ENCODE measurements around the gene PDCL2. TPM values are rescaled to one million over a fixed set of nuclear protein-coding genes. Genes with fewer than 3 reads are reported as not detected.

PDCL2 gene
- total and polyA plus RNA-seq, 2 of the 8 experiments (the other 6 are each of a cell fraction or from before 2014, with no cell fraction given) = not detected

GRCh38 chr4:55608591-55608990 lies 16.5 kb upstream of the PDCL2 start:
- Histone ChIP-seq H3K18ac (ENCODE audit: extremely low read depth, low read length) (no peak overlapping the region), H3K4me1 (replicated peaks in 1 of 4; ENCODE audit: control insufficient read depth in 3 of 4, insufficient read depth in 4 of 4, low read length in 3 of 4) (peaks cover 0 to 3% (median 1%) of the 10 kb centered on the region in 4 experiments; a peak in 2 of 7 replicates), H3K9ac (replicated peaks in 1 of 4; ENCODE audit: extremely low read depth in 1 of 4, low read depth in 3 of 4, low read length in 3 of 4) (no peak overlapping the region), H4K8ac (ENCODE audit: extremely low read depth, insufficient read depth, low read length) (no peak overlapping the region), H3K4ac (replicated peaks; ENCODE audit: insufficient read length, low read depth, low read length) (no peak overlapping the region), H4K91ac (replicated peaks; ENCODE audit: insufficient read length, low read length) (no peak overlapping the region), H4K5ac (ENCODE audit: insufficient read length, low read depth, low read length) (no peak overlapping the region), H3K23ac (ENCODE audit: insufficient read length) (no peak overlapping the region), H3K4me3 (ENCODE audit: extremely low read depth in 1 of 4, insufficient read depth in 2 of 4, low read depth in 3 of 4, low read length in 4 of 4) (no peak overlapping the region), H2BK5ac (ENCODE audit: low read depth, low read length) (no peak overlapping the region), H3K23me2 (ENCODE audit: low read depth, low read length) (no peaks in the 10 kb centered on the region), H3K4me2 (ENCODE audit: insufficient read depth in 1 of 2, low read depth in 2 of 2, low read length in 2 of 2) (no peak overlapping the region), H3K36me3 (ENCODE audit: control insufficient read depth in 2 of 4, insufficient read depth in 4 of 4, low read length in 3 of 4) (no peaks in the 10 kb centered on the region), H4K20me1 (replicated peaks in 1 of 2; ENCODE audit: control insufficient read depth in 1 of 2, insufficient read depth in 2 of 2, low read length in 2 of 2) (no peaks in the 10 kb centered on the region), H3K79me1 (ENCODE audit: low read depth, low read length) (no peaks in the 10 kb centered on the region), H3K9me3 (ENCODE audit: insufficient read depth in 2 of 2, low read depth in 1 of 2, low read length in 1 of 2) (no peaks in the 10 kb centered on the region), H2AK5ac (ENCODE audit: low read depth, low read length) (no peak overlapping the region), H3K79me2 (ENCODE audit: control insufficient read depth in 1 of 2, insufficient read depth in 2 of 2, low read length in 2 of 2) (no peaks in the 10 kb centered on the region), H3K27me3 (replicated peaks in 1 of 4; ENCODE audit: control insufficient read depth in 3 of 4, extremely low read depth in 1 of 4, insufficient read depth in 3 of 4, low read length in 3 of 4) (no peaks in the 10 kb centered on the region), H2BK15ac (ENCODE audit: low read length) (no peak overlapping the region), H3K14ac (ENCODE audit: insufficient read length) (no peak overlapping the region), H2BK20ac (ENCODE audit: low read length) (no peak overlapping the region), H3K56ac (replicated peaks; ENCODE audit: insufficient read length, low read depth, low read length) (no peak overlapping the region), H2BK12ac (ENCODE audit: low read depth, low read length) (no peak overlapping the region), H2BK120ac (replicated peaks; ENCODE audit: low read depth, low read length) (no peak overlapping the region), H3K27ac (ENCODE audit: low read depth, low read length) (no peak overlapping the region), H2AFZ (ENCODE audit: low read length) (no peak overlapping the region)
- DNase-seq (ENCODE audit: low read depth in 1 of 2, low spot score in 2 of 2) (no peak), FAIRE-seq (no peak)
- 93% methylated on average over 1 of the region's 1 CpG; no CpG with 5 or more reads in 1 of the 2 experiments for WGBS, 2 experiments (ENCODE audit: extremely low coverage in 1 of 2, insufficient coverage in 1 of 2, insufficient read length in 1 of 2, insufficient replicate concordance in 2 of 2, low coverage in 1 of 2, low lambda C conversion rate in 2 of 2, missing lambda C conversion rate in 1 of 2)
- POLR2A ChIA-PET (ENCODE audit: partially characterized antibody) = interaction anchor here (0.6 kb wide), 1 partner anchor 186 kb away, joined by 3 read pairs; no protein-coding TSS in a partner anchor
- CTCF ChIA-PET (ENCODE audit: partially characterized antibody) = interaction anchor here (0.6 to 1.2 kb wide), 3 partner anchors 9 to 610 kb away, joined by 3 read pairs; partner anchors contain the start of gene PDCL2
- TF ChIP-seq ATF2 (IDR thresholded peaks at IDR 0.05; ENCODE audit: low read length) (no peak), TAF1 (IDR thresholded peaks at IDR 0.05; ENCODE audit: low read depth, low read length) (no peak), TBP (IDR thresholded peaks at IDR 0.05; ENCODE audit: low read depth, low read length) (no peak), RXRA (IDR thresholded peaks at IDR 0.05; ENCODE audit: insufficient read depth, low read depth, low read length) (no peak)

All from H1 (cell line).